ENCODE data around the gene TPD52L2.

DNA sequence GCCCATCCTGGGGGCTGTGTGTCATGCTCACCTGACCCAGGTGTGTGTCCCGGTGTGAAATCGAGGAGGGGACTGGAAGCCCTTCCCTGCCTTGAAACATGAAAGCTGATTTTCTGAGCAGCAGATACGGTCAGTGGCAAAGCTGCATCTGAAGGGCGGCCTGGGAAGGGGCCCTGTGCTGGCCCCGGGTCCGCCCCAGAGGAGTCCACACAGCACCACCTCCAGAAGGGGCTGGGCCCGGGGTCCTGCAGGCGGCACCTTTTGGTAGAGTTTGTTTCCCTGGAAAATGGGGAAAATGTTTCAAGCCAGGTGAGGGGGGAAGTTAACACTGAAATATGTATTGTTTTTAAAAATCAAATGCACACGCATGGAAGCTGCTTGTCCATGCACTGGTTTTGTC is 70.4 kb downstream of the TPD52L2 start:
- TF ChIP-seq, protein P1, sequence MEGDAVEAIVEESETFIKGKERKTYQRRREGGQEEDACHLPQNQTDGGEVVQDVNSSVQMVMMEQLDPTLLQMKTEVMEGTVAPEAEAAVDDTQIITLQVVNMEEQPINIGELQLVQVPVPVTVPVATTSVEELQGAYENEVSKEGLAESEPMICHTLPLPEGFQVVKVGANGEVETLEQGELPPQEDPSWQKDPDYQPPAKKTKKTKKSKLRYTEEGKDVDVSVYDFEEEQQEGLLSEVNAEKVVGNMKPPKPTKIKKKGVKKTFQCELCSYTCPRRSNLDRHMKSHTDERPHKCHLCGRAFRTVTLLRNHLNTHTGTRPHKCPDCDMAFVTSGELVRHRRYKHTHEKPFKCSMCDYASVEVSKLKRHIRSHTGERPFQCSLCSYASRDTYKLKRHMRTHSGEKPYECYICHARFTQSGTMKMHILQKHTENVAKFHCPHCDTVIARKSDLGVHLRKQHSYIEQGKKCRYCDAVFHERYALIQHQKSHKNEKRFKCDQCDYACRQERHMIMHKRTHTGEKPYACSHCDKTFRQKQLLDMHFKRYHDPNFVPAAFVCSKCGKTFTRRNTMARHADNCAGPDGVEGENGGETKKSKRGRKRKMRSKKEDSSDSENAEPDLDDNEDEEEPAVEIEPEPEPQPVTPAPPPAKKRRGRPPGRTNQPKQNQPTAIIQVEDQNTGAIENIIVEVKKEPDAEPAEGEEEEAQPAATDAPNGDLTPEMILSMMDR (IDR thresholded peaks at IDR 0.05; ENCODE audit: low read length): no peak
- no peak for TF ChIP-seq EZH2 (IDR thresholded peaks at IDR 0.05; ENCODE audit: borderline replicate concordance, low read length)

Data from OCI-LY1 (cell line).